ENCODE results near the gene ZDHHC22. TPM values are rescaled to one million over a fixed set of nuclear protein-coding genes. Genes with fewer than 3 reads are reported as not detected.

ZDHHC22 gene
- total and polyA plus RNA-seq, 2 experiments from 2014 or later = 17.6 to 32.1 TPM

- Mint-ChIP-seq H3K9me3 (no peaks in the 10 kb centered on the region), H3K27ac (no peak overlapping the region), H3K36me3 (ENCODE audit: low read depth) (no peaks in the 10 kb centered on the region), H3K4me1 (peaks cover 13% of the 10 kb centered on the region), H3K27me3 (ENCODE audit: insufficient read depth, low read depth, poor library complexity) (peaks cover 8% of the 10 kb centered on the region), H3K4me3 (no peak overlapping the region)
- Histone ChIP-seq H3K4me2 (no peak overlapping the region), H3K27me3 (ENCODE audit: insufficient read depth) (no peaks in the 10 kb centered on the region), H3K27ac (ENCODE audit: low read depth) (no peak overlapping the region), H3K4me1 (ENCODE audit: insufficient read depth) (0 out of 2 replicates have a peak, but pooled peaks cover 5% of the 10 kb centered on the region), H4K20me1 (replicated peaks; ENCODE audit: insufficient read depth) (no peaks in the 10 kb centered on the region; the same call in 1 of the 2 replicates), H3F3A (replicated peaks; ENCODE audit: low read depth) (no peaks in the 10 kb centered on the region), H3K79me2 (replicated peaks; ENCODE audit: insufficient read depth) (no peaks in the 10 kb centered on the region), H2AFZ (no peak overlapping the region), H3K9me2 (ENCODE audit: insufficient read depth) (no peaks in the 10 kb centered on the region), H3K36me3 (ENCODE audit: insufficient read depth) (no peaks in the 10 kb centered on the region), H3K4me3 (no peak overlapping the region)
- no peak for TF ChIP-seq POLR2AphosphoS5 (IDR thresholded peaks at IDR 0.05; ENCODE audit: low read depth)
- TF ChIP-seq CTCF (conservative IDR thresholded peaks at IDR 0.05; ENCODE audit: low read depth in 2 of 2) = no peak
- TF ChIP-seq CREB1 (CRISPR knock-in tag; IDR thresholded peaks at IDR 0.05; ENCODE audit: low read depth) = no peak
- no peak for TF ChIP-seq ZNF462 (CRISPR knock-in tag; IDR thresholded peaks at IDR 0.05)
- TF ChIP-seq ZNF114 (CRISPR knock-in tag; IDR thresholded peaks at IDR 0.05) = no peak
- TF ChIP-seq ZNF331 (CRISPR knock-in tag; IDR thresholded peaks at IDR 0.05; ENCODE audit: low read depth) = no peak
- TF ChIP-seq EZH2 (IDR thresholded peaks at IDR 0.05; ENCODE audit: low read depth, unreplicated experiment) = no peak
- DNase-seq (ENCODE audit: low spot score) (no peak), ATAC-seq (no peak)
Observed at GRCh38 chr14:77189479-77189878, 47.9 kb upstream of the ZDHHC22 start.
